ENCODE measurements around the gene TAL1. TPM values are rescaled to one million over a fixed set of nuclear protein-coding genes. Genes with fewer than 3 reads are reported as not detected.

The TAL1 gene
- total RNA-seq, 1 experiment from 2014 or later, result not detected

DNA sequence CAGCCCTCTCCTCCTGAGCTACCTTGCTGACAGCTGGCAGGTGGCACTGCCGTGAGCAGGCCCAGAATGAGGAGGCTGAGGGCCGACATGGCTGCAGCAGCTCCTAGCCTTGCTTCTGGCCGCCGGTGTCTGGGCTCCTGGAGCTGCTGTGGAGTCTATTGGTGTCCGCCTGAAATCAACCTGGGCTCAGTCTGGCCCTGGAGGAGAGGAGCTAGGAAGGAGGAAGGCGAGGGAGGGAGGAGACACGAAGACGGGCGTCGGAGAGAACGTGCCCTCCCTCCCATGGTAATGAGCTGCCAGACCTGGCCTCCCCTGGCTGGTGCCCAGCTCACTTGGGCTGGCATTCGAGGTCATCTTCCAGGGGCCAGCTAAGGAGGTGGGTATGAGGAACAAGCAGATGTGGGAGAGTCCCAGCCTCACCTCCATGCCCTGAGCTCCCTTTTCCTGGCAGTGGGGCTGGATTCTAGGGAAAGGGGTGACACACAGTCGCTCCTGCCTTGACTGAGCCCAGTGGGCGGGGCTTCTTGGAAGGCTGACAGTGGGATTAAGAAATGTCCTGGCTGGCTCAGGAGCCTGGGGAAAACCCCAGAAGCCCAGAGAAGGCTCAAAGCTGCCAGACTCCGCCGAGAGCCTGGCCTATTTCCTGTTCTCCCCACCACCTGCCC lies 42.0 kb downstream of the TAL1 start, which contains the start of gene PDZK1IP1:
PDZK1IP1 (minus strand) TSS at position 193 of the 665 bp plus-strand sequence; CDS start at position 89, 104 bp downstream.
- no peak within 1 kb of the TSS for H3K4me2 ChIP-seq (ENCODE audit: insufficient read depth, insufficient read length, low read length)
- TF ChIP-seq, protein P1, sequence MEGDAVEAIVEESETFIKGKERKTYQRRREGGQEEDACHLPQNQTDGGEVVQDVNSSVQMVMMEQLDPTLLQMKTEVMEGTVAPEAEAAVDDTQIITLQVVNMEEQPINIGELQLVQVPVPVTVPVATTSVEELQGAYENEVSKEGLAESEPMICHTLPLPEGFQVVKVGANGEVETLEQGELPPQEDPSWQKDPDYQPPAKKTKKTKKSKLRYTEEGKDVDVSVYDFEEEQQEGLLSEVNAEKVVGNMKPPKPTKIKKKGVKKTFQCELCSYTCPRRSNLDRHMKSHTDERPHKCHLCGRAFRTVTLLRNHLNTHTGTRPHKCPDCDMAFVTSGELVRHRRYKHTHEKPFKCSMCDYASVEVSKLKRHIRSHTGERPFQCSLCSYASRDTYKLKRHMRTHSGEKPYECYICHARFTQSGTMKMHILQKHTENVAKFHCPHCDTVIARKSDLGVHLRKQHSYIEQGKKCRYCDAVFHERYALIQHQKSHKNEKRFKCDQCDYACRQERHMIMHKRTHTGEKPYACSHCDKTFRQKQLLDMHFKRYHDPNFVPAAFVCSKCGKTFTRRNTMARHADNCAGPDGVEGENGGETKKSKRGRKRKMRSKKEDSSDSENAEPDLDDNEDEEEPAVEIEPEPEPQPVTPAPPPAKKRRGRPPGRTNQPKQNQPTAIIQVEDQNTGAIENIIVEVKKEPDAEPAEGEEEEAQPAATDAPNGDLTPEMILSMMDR (conservative IDR thresholded peaks at IDR 0.05), result no peak
- no peak within 1 kb of the TSS for H3T11ph ChIP-seq (ENCODE audit: low read length)
- no peak within 1 kb of the TSS for H2AK5ac ChIP-seq (ENCODE audit: insufficient read length, low read length)
- no peak within 1 kb of the TSS for H3K18ac ChIP-seq (ENCODE audit: insufficient read length, low read depth, low read length)
- no peaks in the 10 kb centered on the region for H3K9me3 ChIP-seq (ENCODE audit: control insufficient read depth, low read depth, low read length)
- peak within 1 kb of the TSS in 1 of 3 experiments; percentile 48; a peak in 1 of 7 replicates for H3K27ac Mint-ChIP-seq
- H3K79me2 ChIP-seq (ENCODE audit: insufficient read depth, low read length), result no peaks in the 10 kb centered on the region
- H3K4ac ChIP-seq (ENCODE audit: low read depth, low read length), result no peak within 1 kb of the TSS
- no peak within 1 kb of the TSS for H3K56ac ChIP-seq (ENCODE audit: insufficient read length, low read depth, low read length)
- no peak within 1 kb of the TSS for H4K91ac ChIP-seq (ENCODE audit: insufficient read length, low read depth, low read length)
- peaks cover 7% of the 10 kb centered on the region for H3K4me1 ChIP-seq (ENCODE audit: insufficient read depth, low read length)
- H4K8ac ChIP-seq (replicated peaks; ENCODE audit: insufficient read length, low read depth, low read length), result no peak within 1 kb of the TSS
- peaks cover 59% of the 10 kb centered on the region for H3K27me3 Mint-ChIP-seq (ENCODE audit: low read depth)
- H3K79me1 ChIP-seq (ENCODE audit: insufficient read depth, low read depth, low read length, poor library complexity, severe bottlenecking), result no peaks in the 10 kb centered on the region
- peaks cover 0 to under 1% of the 10 kb centered on the region in 2 experiments; a peak in 1 of 5 replicates for H3K9me3 Mint-ChIP-seq
- H3K36me3 Mint-ChIP-seq (ENCODE audit: insufficient read depth in 1 of 3, low read depth in 3 of 3), result no peaks in the 10 kb centered on the region
- H2BK120ac ChIP-seq (ENCODE audit: low read depth, low read length, poor library complexity, severe bottlenecking), result no peak within 1 kb of the TSS
- H3K23ac ChIP-seq (ENCODE audit: insufficient read length, low read depth, low read length), result no peak within 1 kb of the TSS
- peaks cover 31 to 40% of the 10 kb centered on the region in 2 experiments for H3K4me1 Mint-ChIP-seq
- H3K4me3 Mint-ChIP-seq, result no peak within 1 kb of the TSS; a peak in 1 of 5 replicates
- no peak within 1 kb of the TSS for H2BK15ac ChIP-seq (ENCODE audit: low read depth, low read length)
- H2AFZ ChIP-seq (ENCODE audit: low read length), result no peak within 1 kb of the TSS
- no peak within 1 kb of the TSS for H2BK5ac ChIP-seq (ENCODE audit: insufficient read length, low read length)
- no peak within 1 kb of the TSS for H3K27ac ChIP-seq (ENCODE audit: insufficient read length, low read depth, low read length)
- DNase-seq, result peak; percentile 47
- no peak within 1 kb of the TSS for H3K9ac ChIP-seq (ENCODE audit: extremely low read depth, insufficient read length, low read length)
- no peaks in the 10 kb centered on the region for H4K20me1 ChIP-seq (ENCODE audit: control insufficient read depth, insufficient read depth, insufficient read length)
- no peak within 1 kb of the TSS for H2BK20ac ChIP-seq (ENCODE audit: low read depth, low read length, poor library complexity, severe bottlenecking)
- H4K5ac ChIP-seq (ENCODE audit: insufficient read length, low read depth, low read length), result no peak within 1 kb of the TSS
- H3K27me3 ChIP-seq (ENCODE audit: insufficient read depth, low read length), result peaks cover 7% of the 10 kb centered on the region; the same call in 1 of the 2 replicates
- H3K14ac ChIP-seq (ENCODE audit: insufficient read depth, low read length), result no peak within 1 kb of the TSS
- WGBS (ENCODE audit: extremely low coverage, insufficient read length, low lambda C conversion rate), result no CpG with 5 or more reads among the region's 16 CpGs
- no peak within 1 kb of the TSS for H2BK12ac ChIP-seq (ENCODE audit: insufficient read length, low read depth, low read length)
- no peaks in the 10 kb centered on the region for H3K23me2 ChIP-seq (ENCODE audit: insufficient read length, low read depth, low read length, poor library complexity, severe bottlenecking)
